ENCODE data around the gene TDO2. TPM values are rescaled to one million over a fixed set of nuclear protein-coding genes. Genes with fewer than 3 reads are reported as not detected.
A peak's percentile ranks its signal among the peaks of the same experiment; 100 is the strongest.
"Not testable (repeated sequence)": the region's sequence is repeated elsewhere in the genome, so short reads cannot be mapped to it uniquely, and the experiment has no call there.

TDO2 gene
- total and polyA plus RNA-seq, 2 experiments from 2014 or later = 0.57 to 2.5 TPM

- Histone ChIP-seq H3K27ac (no peak overlapping the region), H3K27me3 (no peaks in the 10 kb centered on the region), H3K36me3 (no peaks in the 10 kb centered on the region), H3K9me3 (ENCODE audit: low read depth) (no peaks in the 10 kb centered on the region), H3K4me3 (no peak overlapping the region), H3K4me1 (ENCODE audit: low read depth) (no peaks in the 10 kb centered on the region)
- TF ChIP-seq CTCF (IDR thresholded peaks at IDR 0.05; ENCODE audit: low read depth, low read length) = no peak
- no peak for DNase-seq (ENCODE audit: low read depth in 1 of 2, low spot score in 1 of 2)
These were observed 16.5 kb upstream of the TDO2 start for GRCh38 chr4:155887045-155887444.

- Histone ChIP-seq H3K9me3 (ENCODE audit: low read depth) (no peaks in the 10 kb centered on the region), H3K27ac (no peak overlapping the region), H3K36me3 (no peaks in the 10 kb centered on the region), H3K4me1 (ENCODE audit: low read depth) (no peaks in the 10 kb centered on the region), H3K27me3 (no peaks in the 10 kb centered on the region), H3K4me3 (no peak overlapping the region)
- TF ChIP-seq CTCF (IDR thresholded peaks at IDR 0.05; ENCODE audit: low read depth, low read length) = no peak
- no peak for DNase-seq (ENCODE audit: low read depth in 1 of 2, low spot score in 1 of 2)
These were observed 15.5 kb upstream of the TDO2 start for GRCh38 chr4:155887847-155888570.

GRCh38 chr4:155889031-155889793 lies 14.3 kb upstream of the TDO2 start:
- no peak for TF ChIP-seq CTCF (IDR thresholded peaks at IDR 0.05; ENCODE audit: low read depth, low read length)
- no peaks in the 10 kb centered on the region for H3K9me3 ChIP-seq (ENCODE audit: low read depth)
- H3K4me1 ChIP-seq (ENCODE audit: low read depth) = no peaks in the 10 kb centered on the region
- no peaks in the 10 kb centered on the region for H3K36me3 ChIP-seq
- H3K27me3 ChIP-seq = no peaks in the 10 kb centered on the region
- no peak overlapping the region for H3K27ac ChIP-seq
- peak in 1 of 2 donors; percentile 96 for DNase-seq (ENCODE audit: low read depth in 1 of 2, low spot score in 1 of 2)
- H3K4me3 ChIP-seq = no peak overlapping the region

GRCh38 chr4:155889946-155890345 lies 13.6 kb upstream of the TDO2 start:
- no peaks in the 10 kb centered on the region for H3K4me1 ChIP-seq (ENCODE audit: low read depth)
- H3K4me3 ChIP-seq = no peak overlapping the region
- DNase-seq (ENCODE audit: low read depth in 1 of 2, low spot score in 1 of 2) = no peak
- no peaks in the 10 kb centered on the region for H3K27me3 ChIP-seq
- H3K27ac ChIP-seq = no peak overlapping the region
- no peak for TF ChIP-seq CTCF (IDR thresholded peaks at IDR 0.05; ENCODE audit: low read depth, low read length)
- H3K9me3 ChIP-seq (ENCODE audit: low read depth) = no peaks in the 10 kb centered on the region
- H3K36me3 ChIP-seq = no peaks in the 10 kb centered on the region

GRCh38 chr4:155891058-155891457 lies 12.4 kb upstream of the TDO2 start:
- no peaks in the 10 kb centered on the region for H3K9me3 ChIP-seq (ENCODE audit: low read depth)
- no peak overlapping the region for H3K4me3 ChIP-seq
- H3K27ac ChIP-seq = no peak overlapping the region
- H3K4me1 ChIP-seq (ENCODE audit: low read depth) = no peaks in the 10 kb centered on the region
- H3K27me3 ChIP-seq = no peaks in the 10 kb centered on the region
- DNase-seq (ENCODE audit: low read depth in 1 of 2, low spot score in 1 of 2) = peak in 1 of 2 donors; percentile 15
- H3K36me3 ChIP-seq = no peaks in the 10 kb centered on the region
- TF ChIP-seq CTCF (IDR thresholded peaks at IDR 0.05; ENCODE audit: low read depth, low read length) = no peak

GRCh38 chr4:155898371-155898770 lies 5.1 kb upstream of the TDO2 start:
- H3K27ac ChIP-seq; H3K4me3 ChIP-seq; H3K36me3 ChIP-seq; H3K27me3 ChIP-seq; H3K9me3 ChIP-seq (ENCODE audit: low read depth); DNase-seq (ENCODE audit: low read depth in 1 of 2, low spot score in 1 of 2): not testable (repeated sequence)
- H3K4me1 ChIP-seq (ENCODE audit: low read depth) = peaks cover 17% of the 10 kb centered on the region

All from cardiac muscle cell (in vitro differentiated cells and primary cell).